Gastrocnemius medialis (tissue), 4 donors: ENCODE results near the gene PLXDC2.

Source experiments
- CTCF ChIP-seq, 5 experiments: fragments of 450-650 bp in 3 of 5; fragments of 200-600 bp in 2 of 5; sonication (generic) in 2 of 5; IDR thresholded peaks in 4 of 5; conservative IDR thresholded peaks in 1 of 5; 1 replicate in 4 of 5; 2 replicates in 1 of 5; pipeline ENCODE4 v1.5.1; 2016 to 2019; ENCODE audit warnings: antibody characterized with exemption in 5 of 5, mild to moderate bottlenecking in 3 of 5, moderate library complexity in 3 of 5
- POLR2A ChIP-seq, 2 donors: fragments of 450-650 bp; IDR thresholded peaks; one replicate each; pipeline ENCODE4 v1.6.1; 2017; ENCODE audit warnings: antibody characterized with exemption in 2 of 2, mild to moderate bottlenecking in 2 of 2, moderate library complexity in 2 of 2

GRCh38 chr10:19944911-19945663, 128.9 kb downstream of the PLXDC2 start:
- TF ChIP-seq CTCF (IDR thresholded peaks at IDR 0.05 in 4 of 5, conservative IDR thresholded peaks at IDR 0.05 in 1 of 5) (no peak), POLR2A (IDR thresholded peaks at IDR 0.05) (no peak)
